Activated CD4-positive, alpha-beta memory T cell treated with anti-CD3 and anti-CD28 coated beads, Interleukin-2, amount 10 ng/mL, durations not matched to agents 7 days and 5 days (primary cell): Measurements from ENCODE around the gene FSTL4. TPM values are rescaled to one million over a fixed set of nuclear protein-coding genes. Genes with fewer than 3 reads are reported as not detected.
"Not testable (repeated sequence)": the region's sequence is repeated elsewhere in the genome, so short reads cannot be mapped to it uniquely, and the experiment has no call there.

ENCODE experiments used
- CTCF ChIA-PET: fragments of 350-600 bp; sonication (Branson Sonifier 250); formaldehyde crosslinking; loops from one replicate; lab custom pipeline; 2021; ENCODE audit warnings: antibody characterized with exemption, inconsistent platforms; lab: Charles Lee
- POLR2A ChIA-PET: fragments of 350-600 bp; sonication (Branson Sonifier 250); formaldehyde crosslinking; loops from one replicate; lab custom pipeline; 2021; ENCODE audit warnings: antibody characterized with exemption; lab: Charles Lee
- DNase-seq: peaks from one replicate; pipeline ENCODE4 v3.0.0-alpha.2; 2020
- H3K27ac Mint-ChIP-seq: one replicate; pipeline ENCODE4 v1.8.0; 2021; ENCODE audit warnings: mild to moderate bottlenecking, mixed read lengths
- H3K27me3 Mint-ChIP-seq: one replicate; pipeline ENCODE4 v1.8.0; 2021; ENCODE audit warnings: mixed read lengths
- H3K36me3 Mint-ChIP-seq: one replicate; pipeline ENCODE4 v1.8.0; 2021; ENCODE audit warnings: low read depth, mixed read lengths
- H3K4me1 Mint-ChIP-seq: one replicate; pipeline ENCODE4 v1.8.0; 2021; ENCODE audit warnings: mixed read lengths
- H3K4me3 Mint-ChIP-seq: one replicate; pipeline ENCODE4 v1.8.0; 2021; ENCODE audit warnings: mild to moderate bottlenecking, mixed read lengths
- H3K9me3 Mint-ChIP-seq: one replicate; pipeline ENCODE4 v1.8.0; 2021; ENCODE audit warnings: mixed read lengths
- total RNA-seq, 2 experiments: library from RNA; stranded (reverse); gene quantifications; one replicate each; pipeline ENCODE4 v1.2.3, GENCODE V29; 2021

Gene FSTL4
- total RNA-seq, 2 experiments from 2014 or later: not detected

DNA sequence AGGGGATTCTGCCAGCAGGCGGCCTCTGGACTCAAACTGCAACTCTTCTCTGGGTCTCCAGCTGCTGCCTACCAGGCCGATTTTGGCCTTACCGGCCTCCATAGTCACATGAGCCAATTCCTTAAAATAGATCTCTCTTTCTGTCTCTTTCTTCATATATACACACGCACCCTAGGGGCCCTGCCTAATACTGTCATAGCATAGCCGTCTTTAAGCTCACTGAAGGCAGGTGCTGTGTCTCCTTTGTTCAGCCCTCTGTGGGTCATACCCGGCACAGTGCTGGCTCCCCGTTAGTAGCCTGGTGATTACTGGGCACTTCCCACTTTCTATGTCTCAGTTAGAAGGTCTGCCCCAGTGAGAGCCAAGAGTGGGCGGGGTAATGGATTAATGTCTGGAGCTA, 419.6 kb downstream of the FSTL4 start:
- ChIA-PET CTCF (no interaction called here), POLR2A (no interaction called here)
- Mint-ChIP-seq H3K27me3 (peaks cover 2% of the 10 kb centered on the region), H3K27ac (no peak overlapping the region), H3K4me1 (no peaks in the 10 kb centered on the region), H3K36me3 (no peaks in the 10 kb centered on the region), H3K4me3 (no peak overlapping the region), H3K9me3 (no peaks in the 10 kb centered on the region)
- no peak for DNase-seq

DNA sequence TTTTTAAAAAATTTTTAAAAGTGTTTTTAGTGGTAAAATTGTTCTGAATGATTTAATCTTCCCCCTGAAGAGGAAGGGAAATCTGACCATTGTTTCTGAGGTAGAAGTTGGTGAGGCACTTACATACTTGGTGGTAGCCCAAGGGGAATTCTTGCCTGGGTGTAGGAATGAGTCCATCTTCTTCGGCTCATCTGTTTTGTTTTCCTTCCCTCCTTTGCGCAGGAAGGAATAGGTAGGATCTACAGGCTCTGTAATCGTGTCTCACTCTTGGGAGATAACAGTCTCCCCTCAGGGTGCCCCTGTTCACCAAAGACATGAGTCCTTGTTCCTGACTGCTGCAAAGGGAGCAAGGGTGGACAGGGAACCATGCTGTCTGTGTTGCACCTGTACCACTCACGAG, 422.5 kb downstream of the FSTL4 start:
- no peaks in the 10 kb centered on the region for H3K9me3 Mint-ChIP-seq
- ChIA-PET POLR2A (no interaction called here), CTCF (no interaction called here)
- no peaks in the 10 kb centered on the region for H3K36me3 Mint-ChIP-seq
- H3K4me3 Mint-ChIP-seq: no peak overlapping the region
- no peak overlapping the region for H3K27ac Mint-ChIP-seq
- DNase-seq: no peak
- peaks cover 2% of the 10 kb centered on the region for H3K27me3 Mint-ChIP-seq
- H3K4me1 Mint-ChIP-seq: no peaks in the 10 kb centered on the region

DNA sequence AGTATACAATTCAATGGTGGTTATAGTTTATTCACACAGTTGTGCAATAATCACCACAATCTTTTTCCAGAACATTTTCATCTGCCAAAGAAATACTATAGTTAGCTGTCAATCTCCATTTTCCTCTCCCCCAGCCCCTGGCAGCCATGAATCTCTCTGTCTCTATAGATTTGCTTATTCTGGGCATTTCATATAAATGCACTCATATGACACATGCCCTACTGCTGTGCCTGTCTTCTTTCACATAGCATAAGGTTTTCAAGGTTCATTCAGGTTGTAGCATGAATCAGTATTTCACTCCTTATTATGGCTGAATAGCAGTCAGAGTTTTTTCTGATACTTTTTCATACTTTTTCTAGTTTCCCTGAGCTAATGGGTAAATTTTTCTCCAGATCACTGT, 432.9 kb downstream of the FSTL4 start:
- H3K27me3 Mint-ChIP-seq: peaks cover 3% of the 10 kb centered on the region
- H3K36me3 Mint-ChIP-seq: no peaks in the 10 kb centered on the region
- no peaks in the 10 kb centered on the region for H3K9me3 Mint-ChIP-seq
- H3K4me3 Mint-ChIP-seq: no peak overlapping the region
- no peak overlapping the region for H3K27ac Mint-ChIP-seq
- DNase-seq: no peak
- POLR2A ChIA-PET: no interaction called here
- H3K4me1 Mint-ChIP-seq: no peaks in the 10 kb centered on the region
- CTCF ChIA-PET: no interaction called here

DNA sequence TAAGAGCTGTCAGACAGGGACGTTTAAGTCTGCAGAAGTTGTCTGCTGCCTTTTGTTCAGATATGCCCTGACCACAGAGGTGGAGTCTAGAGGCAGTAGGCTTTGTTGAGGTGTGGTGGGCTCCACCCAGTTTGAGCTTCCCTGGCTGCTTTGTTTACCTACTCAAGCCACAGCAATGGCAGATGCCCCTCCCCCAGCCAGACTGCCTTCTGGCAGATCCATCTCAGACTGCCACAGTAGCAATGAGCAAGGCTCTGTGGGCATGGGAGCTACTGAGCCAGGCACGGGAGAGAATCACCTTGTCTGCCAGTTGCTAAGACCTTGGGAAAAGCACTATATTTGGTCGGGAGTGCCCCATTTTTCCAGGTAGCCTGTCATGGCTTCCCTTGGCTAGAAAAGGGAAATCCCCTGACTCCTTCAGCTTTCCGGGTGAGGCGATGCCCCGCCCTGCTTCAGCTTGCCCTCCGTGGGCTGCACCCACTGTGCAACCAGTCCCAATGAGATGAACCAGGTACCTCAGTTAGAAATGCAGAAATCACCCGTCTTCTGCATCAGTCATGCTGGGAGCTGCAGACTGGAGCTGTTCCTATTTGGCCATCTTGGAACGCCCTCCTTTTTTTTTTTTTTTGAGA, 441.5 kb downstream of the FSTL4 start:
- H3K27ac Mint-ChIP-seq, POLR2A ChIA-PET, H3K36me3 Mint-ChIP-seq, H3K4me3 Mint-ChIP-seq: not testable (repeated sequence)
- H3K9me3 Mint-ChIP-seq: peaks cover 11% of the 10 kb centered on the region
- H3K27me3 Mint-ChIP-seq: peaks cover 14% of the 10 kb centered on the region
- CTCF ChIA-PET: interaction anchor here (1.2 kb wide), 1 partner anchor 72 kb away, joined by 3 read pairs; no protein-coding TSS in a partner anchor
- H3K4me1 Mint-ChIP-seq: peaks cover 14% of the 10 kb centered on the region
- peak; percentile 67 for DNase-seq

DNA sequence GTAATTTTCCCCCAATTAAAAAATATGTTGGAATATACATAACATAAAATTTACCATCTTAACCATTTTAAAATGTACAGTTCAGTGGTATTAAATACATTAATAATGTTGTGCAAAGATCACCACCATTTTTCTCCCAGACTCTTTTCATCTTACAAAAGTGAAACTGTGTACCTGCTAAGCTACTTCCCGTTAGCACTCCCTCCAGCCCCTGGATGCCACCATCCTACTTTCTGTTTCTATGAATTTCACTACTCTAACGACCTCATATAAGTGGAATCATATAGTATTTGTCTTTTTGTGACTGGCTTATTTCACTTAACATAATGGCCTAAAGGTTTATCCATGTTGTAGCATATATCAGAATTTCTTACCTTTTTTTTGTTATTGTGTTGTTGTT, 447.6 kb downstream of the FSTL4 start:
- H3K27me3 Mint-ChIP-seq: peaks cover 14% of the 10 kb centered on the region
- H3K9me3 Mint-ChIP-seq: peaks cover 9% of the 10 kb centered on the region
- peaks cover 4% of the 10 kb centered on the region for H3K4me1 Mint-ChIP-seq
- no peak overlapping the region for H3K4me3 Mint-ChIP-seq
- H3K27ac Mint-ChIP-seq: no peak overlapping the region
- DNase-seq: no peak
- ChIA-PET POLR2A (no interaction called here), CTCF (no interaction called here)
- H3K36me3 Mint-ChIP-seq: peaks cover 4% of the 10 kb centered on the region

DNA sequence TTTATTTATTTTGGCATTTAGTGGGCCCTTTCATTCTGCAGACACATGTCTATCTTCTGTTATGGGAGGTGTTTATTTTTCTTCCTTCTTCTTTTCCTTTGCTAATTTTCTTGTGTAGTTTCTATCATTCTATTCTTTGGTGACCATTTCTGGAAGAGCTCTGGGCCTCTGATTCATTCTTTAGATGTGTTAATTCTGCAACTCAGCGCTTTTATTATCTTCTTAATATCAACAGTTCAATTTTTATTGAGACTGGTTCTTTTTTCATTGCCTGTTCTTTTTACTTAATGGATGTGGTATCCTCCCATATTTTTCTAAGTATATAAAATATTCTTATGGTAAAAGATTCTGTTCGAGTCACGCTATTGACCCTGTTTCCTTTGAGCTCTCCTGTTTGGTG, 448.5 kb downstream of the FSTL4 start:
- CTCF ChIA-PET: no interaction called here
- Mint-ChIP-seq H3K4me3 (no peak overlapping the region), H3K27me3 (peaks cover 10% of the 10 kb centered on the region), H3K9me3 (peaks cover 3% of the 10 kb centered on the region), H3K27ac (no peak overlapping the region), H3K36me3 (no peaks in the 10 kb centered on the region), H3K4me1 (peaks cover 4% of the 10 kb centered on the region)
- POLR2A ChIA-PET: no interaction called here
- DNase-seq: no peak

DNA sequence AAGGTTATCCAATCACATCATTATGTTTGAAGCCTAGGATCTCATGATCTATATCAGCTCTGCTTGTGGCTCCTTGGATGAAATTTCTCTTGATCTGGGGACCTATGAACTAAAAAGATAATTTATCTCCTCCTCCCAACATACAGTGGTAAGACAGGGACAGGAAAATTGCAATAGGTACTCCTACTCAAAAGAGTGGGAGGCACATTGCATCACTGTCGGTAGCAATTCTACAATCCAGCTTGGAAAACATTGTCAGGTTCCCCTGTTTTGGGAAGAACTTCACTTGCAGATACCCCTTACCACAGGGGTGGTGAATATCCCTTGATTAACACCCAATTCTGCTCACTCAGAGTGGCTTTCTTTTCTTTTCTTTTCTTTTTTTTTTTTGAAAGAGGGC, 452.8 kb downstream of the FSTL4 start:
- Mint-ChIP-seq H3K4me1 (no peaks in the 10 kb centered on the region), H3K9me3 (peaks cover 2% of the 10 kb centered on the region), H3K27me3 (peaks cover 3% of the 10 kb centered on the region), H3K4me3 (no peak overlapping the region), H3K36me3 (no peaks in the 10 kb centered on the region), H3K27ac (no peak overlapping the region)
- CTCF ChIA-PET: no interaction called here
- POLR2A ChIA-PET: no interaction called here
- no peak for DNase-seq

DNA sequence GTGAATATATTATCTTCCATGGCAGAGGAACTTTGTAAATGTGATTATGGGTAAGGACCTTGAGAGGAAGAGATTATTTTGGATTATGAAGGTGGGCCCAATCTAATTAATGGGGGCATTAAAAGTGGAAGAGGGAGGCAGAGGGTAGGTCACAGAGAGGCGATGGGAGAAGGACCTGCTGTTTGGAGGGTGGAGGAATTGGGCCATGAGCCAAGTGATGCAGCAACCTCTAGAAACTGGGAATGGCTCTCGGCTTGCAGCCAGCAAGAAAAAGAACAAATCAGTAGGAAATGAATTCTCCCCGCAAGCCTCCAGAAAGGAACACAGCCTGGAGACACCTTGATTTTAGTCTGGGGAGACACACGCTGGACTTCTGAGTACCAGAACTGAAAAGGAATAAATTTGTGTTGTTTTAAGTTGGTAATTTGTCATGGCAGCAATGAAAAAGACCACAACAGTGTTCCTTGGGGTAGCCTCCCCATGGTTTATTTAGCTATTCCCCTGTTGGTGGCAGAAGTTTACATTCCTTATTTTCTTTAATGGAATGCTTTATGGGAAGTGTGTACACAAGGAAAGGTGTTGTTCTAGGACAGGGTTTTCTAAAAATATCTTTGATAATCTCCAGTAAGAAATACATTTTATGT, 456.9 kb downstream of the FSTL4 start:
- CTCF ChIA-PET: no interaction called here
- no peak overlapping the region for H3K27ac Mint-ChIP-seq
- DNase-seq: no peak

DNA sequence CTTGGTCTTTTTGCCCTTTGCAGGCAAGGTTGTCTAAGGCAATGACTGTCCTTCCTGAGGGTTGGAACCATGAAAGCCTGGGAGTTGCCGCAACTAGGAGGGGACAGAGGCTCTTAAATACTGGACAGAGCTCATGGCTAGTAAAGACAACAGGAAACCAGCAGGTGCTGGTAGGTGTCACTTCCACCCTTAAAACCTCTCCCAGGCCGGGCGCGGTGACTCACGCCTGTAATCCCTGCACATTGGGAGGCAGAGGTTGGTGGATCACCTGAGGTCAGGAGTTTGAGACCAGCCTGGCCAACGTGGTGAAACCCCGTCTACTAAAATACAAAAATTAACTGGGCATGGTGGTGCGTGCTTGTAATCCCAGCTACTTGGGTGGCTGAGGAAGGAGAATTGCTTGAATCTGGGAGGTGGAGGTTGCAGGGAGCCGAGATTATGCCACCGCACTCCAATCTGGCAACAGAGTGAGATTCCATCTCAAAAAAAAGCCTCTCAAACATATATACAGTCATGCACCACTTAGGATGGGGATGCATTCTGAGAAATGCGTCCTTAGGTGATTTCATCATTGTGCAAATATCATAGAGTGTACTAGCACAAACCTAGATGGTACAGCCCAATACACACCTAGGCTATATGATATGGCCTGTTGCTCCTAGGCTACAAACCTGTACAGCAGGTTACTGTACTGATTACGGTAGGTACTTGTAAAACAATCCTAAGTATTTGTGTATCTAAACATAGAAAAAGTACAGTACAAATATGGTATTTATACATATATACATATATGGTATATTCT, 457.9 kb downstream of the FSTL4 start:
- no peak for DNase-seq
- H3K27ac Mint-ChIP-seq: no peak overlapping the region
- H3K27me3 Mint-ChIP-seq: no peaks in the 10 kb centered on the region
- peaks cover 2% of the 10 kb centered on the region for H3K9me3 Mint-ChIP-seq
- CTCF ChIA-PET: no interaction called here
- no peaks in the 10 kb centered on the region for H3K4me1 Mint-ChIP-seq
- H3K4me3 Mint-ChIP-seq: no peak overlapping the region
- POLR2A ChIA-PET: no interaction called here
- H3K36me3 Mint-ChIP-seq: no peaks in the 10 kb centered on the region

More for the DNA sequence above, 456.9 kb downstream of the FSTL4 start:
- no peaks in the 10 kb centered on the region for H3K4me1 Mint-ChIP-seq
- POLR2A ChIA-PET: no interaction called here
- no peaks in the 10 kb centered on the region for H3K27me3 Mint-ChIP-seq
- no peaks in the 10 kb centered on the region for H3K36me3 Mint-ChIP-seq
- no peak overlapping the region for H3K4me3 Mint-ChIP-seq
- peaks cover 2% of the 10 kb centered on the region for H3K9me3 Mint-ChIP-seq

DNA sequence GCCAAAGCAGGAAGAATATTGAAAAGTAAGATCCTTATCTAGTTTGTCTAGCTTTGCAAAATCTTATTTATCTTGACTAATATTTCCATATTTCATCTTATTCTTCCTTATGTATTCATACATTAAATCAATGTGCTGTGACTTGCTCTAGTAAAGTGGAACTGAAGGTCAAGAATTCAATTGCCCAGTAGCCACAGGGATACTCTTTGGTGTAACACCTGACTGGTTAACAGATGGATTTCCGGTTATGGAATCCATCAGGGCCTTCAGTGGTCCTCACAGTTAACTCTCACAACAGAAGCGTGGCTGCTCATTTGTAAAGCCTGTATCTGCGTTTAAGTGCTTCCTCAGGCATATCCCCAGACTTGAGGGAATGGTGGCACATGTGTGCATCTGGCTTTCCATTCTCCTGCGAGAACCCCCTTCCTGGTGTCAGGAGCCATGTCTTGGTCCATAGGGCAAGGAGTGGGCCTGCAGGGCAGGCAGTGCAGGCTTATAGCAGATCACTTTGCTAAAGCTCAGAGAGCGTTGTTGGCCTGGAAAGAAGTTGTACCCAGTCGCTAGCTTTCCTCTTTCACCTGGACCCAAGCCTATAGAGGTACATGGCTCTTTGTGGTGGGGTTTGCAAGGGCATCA, 461.3 kb downstream of the FSTL4 start:
- Mint-ChIP-seq H3K27me3 (no peaks in the 10 kb centered on the region), H3K27ac (no peak overlapping the region), H3K9me3 (no peaks in the 10 kb centered on the region), H3K4me3 (no peak overlapping the region), H3K4me1 (no peaks in the 10 kb centered on the region), H3K36me3 (no peaks in the 10 kb centered on the region)
- no peak for DNase-seq
- POLR2A ChIA-PET: no interaction called here
- CTCF ChIA-PET: no interaction called here

DNA sequence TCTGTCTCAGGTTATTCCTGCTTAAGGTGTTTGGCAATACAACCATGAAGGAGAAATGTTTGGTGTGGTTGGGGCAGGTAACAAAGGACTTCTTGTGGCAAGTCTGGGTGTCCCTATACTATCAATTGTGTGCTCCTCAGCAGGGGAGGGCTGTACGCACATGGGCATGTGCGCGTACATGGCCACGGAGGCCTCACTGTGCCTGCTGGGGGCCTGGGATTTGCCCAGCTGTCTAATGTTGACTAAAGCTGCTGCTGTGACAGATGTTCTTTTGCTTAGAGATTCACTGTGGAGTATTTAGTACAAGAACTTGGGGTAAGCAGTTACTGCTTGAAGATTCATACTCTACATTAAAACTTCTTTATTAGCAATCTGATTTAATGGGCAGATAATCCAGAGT, 463.0 kb downstream of the FSTL4 start:
- Mint-ChIP-seq H3K27ac (no peak overlapping the region), H3K4me1 (no peaks in the 10 kb centered on the region), H3K4me3 (no peak overlapping the region), H3K36me3 (no peaks in the 10 kb centered on the region), H3K9me3 (no peaks in the 10 kb centered on the region), H3K27me3 (no peaks in the 10 kb centered on the region)
- DNase-seq: no peak
- ChIA-PET POLR2A (no interaction called here), CTCF (no interaction called here)

DNA sequence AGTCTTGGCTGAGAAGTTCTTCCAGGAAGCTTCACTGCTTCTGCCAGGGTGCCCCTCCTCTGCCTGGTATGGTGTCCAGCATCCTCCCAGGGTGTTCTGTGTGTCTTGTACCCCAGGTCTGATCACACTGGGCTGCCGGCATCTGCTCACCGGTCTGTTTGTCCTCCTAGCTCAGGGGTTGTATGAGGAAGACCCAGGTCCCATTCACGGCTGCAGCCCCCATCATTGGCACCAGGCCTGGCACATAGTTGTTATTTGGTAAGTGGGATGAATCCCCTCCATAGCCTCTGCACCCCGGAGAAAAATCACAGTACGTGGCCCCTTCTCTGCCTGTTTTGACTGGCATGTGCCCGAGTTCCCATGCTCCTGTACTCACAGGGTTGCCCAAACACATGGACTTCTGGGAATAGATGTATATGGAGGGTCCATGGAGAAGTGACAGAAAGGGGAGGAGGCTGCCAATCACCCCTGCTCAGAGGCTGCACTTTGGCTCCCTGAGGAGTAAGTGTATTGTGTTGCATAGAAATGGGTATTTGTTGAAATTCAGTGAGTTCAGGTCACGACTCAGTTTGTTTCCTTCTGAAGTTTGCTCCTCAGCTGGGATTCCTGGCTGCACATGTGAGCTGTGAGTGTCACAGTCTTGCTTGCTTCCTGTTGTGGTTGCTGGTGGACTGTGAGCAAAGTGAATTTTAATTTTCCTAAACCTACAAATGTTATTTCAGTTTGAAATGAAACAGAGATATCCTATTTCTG, 464.4 kb downstream of the FSTL4 start:
- ChIA-PET POLR2A (no interaction called here), CTCF (no interaction called here)
- Mint-ChIP-seq H3K27me3 (no peaks in the 10 kb centered on the region), H3K4me1 (no peaks in the 10 kb centered on the region), H3K36me3 (no peaks in the 10 kb centered on the region), H3K9me3 (no peaks in the 10 kb centered on the region), H3K4me3 (no peak overlapping the region), H3K27ac (no peak overlapping the region)
- DNase-seq: no peak

DNA sequence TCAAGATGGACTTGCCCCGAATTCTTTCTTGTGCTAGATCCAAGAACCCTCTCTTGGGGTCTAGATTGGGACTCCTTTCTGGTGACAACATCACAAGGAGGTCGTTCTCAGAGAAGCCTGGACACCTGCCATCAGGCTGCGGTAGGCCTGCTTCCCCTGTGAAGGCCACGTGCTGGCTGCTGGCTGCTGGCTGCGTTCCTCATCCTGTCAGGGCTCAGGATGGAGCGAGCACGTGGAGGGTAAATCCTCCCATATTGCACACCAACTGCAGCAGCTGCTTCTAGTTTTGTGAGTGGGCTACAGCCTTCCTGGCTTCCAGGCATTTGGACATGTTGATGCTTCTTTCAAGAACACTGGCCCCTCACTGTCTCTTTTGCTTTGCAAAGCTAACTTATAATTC, 464.9 kb downstream of the FSTL4 start:
- POLR2A ChIA-PET: no interaction called here
- Mint-ChIP-seq H3K27me3 (no peaks in the 10 kb centered on the region), H3K36me3 (no peaks in the 10 kb centered on the region)

More for the DNA sequence above, 464.9 kb downstream of the FSTL4 start:
- H3K4me1 Mint-ChIP-seq: no peaks in the 10 kb centered on the region
- DNase-seq: no peak
- H3K9me3 Mint-ChIP-seq: no peaks in the 10 kb centered on the region
- no peak overlapping the region for H3K4me3 Mint-ChIP-seq
- H3K27ac Mint-ChIP-seq: no peak overlapping the region
- CTCF ChIA-PET: no interaction called here
